ENCODE data around the gene CDH23.

CDH23 gene

DNA sequence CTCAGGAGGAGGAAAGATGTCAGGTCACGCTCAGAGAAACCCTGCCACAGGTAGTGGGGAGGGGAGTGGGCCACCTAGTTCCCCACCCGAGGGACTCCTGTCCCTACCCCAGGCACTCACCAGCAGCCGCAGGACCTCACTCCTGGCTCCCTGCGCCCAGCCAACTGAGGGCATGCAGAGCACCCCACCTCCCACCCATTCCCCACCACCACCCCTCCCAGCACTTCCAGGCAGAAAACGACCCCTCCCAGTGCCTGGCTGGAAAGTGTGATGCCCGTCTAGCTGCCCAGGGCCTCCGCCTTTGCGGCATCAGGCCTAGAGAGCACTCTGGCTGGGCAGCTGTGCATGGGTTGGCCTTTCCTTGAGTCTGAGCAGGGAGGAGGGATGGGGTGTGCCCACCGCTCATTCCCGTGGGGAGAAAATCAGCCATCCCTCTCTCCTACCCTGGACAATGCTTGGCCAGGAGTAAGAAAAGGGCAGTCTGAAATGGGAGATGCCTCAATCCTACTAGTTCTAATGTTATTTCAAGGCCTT is 321.5 kb downstream of the CDH23 start:
- Histone ChIP-seq H3K27ac (ENCODE audit: low read depth, low read length) (no peak overlapping the region), H3K27me3 (ENCODE audit: control insufficient read depth in 1 of 2, insufficient read depth in 2 of 2, low read length in 2 of 2) (no peaks in the 10 kb centered on the region), H3K36me3 (ENCODE audit: control insufficient read depth in 1 of 2, insufficient read depth in 2 of 2, low read length in 2 of 2) (no peaks in the 10 kb centered on the region), H3K4me1 (ENCODE audit: control insufficient read depth in 1 of 2, insufficient read depth in 2 of 2, low read length in 2 of 2) (peaks cover 21 to 26% of the 10 kb centered on the region in 2 donors), H3K9ac (ENCODE audit: low read depth in 1 of 2, low read length in 2 of 2) (no peak overlapping the region), H3K4me3 (ENCODE audit: low read depth in 1 of 2, low read length in 2 of 2) (no peak overlapping the region), H3K9me3 (ENCODE audit: control insufficient read depth in 1 of 2, low read length in 2 of 2) (no peaks in the 10 kb centered on the region)

- H3K9ac ChIP-seq (ENCODE audit: low read depth in 1 of 2, low read length in 2 of 2) = no peak overlapping the region
- H3K27ac ChIP-seq (ENCODE audit: low read depth, low read length) = no peak overlapping the region
Observed at GRCh38 chr10:71719042-71719441, 322.3 kb downstream of the CDH23 start.

DNA sequence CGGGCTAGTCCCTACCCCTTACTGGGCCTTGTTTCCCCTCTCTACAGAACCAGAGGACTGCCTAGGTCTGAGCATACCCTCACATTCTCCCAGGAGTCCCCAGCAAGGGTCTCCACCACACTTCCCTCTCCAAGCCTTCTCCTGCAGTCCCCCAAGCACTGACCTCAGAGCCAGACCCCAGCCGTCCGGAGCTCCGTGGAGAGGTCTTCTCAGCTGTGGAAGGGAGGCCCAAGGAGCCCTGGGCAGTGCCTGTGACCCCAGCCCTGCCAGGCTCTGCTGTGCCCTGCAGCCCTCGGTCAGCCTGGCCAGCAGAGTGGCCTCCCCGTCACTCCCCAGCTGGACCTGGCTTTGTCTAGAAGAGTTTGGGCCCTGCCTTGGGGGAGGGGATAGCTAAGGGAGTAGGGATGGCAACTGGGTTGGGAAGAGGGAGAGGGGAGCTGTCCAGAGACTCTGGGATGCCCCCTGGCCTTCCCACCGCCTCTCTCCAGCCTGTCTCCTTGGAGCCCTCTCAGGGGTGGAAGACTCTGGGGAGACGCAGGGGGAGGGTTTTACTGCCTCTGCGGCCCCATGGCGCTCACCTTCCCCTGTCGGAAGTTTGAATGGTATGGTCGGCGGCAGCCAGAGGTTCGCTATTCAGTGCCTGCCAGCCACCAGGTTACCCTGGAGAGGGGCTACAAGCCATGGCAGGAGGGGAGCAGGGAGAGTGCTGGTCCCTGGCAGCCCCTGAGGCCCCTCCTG is 322.9 kb downstream of the CDH23 start, which contains the start of gene C10orf105:
Gene C10orf105 (minus strand): TSS at position 315 of the 738 bp plus-strand sequence. CDS start 3,441 bp downstream, outside the sequence.
- Histone ChIP-seq H3K27me3 (ENCODE audit: control insufficient read depth in 1 of 2, insufficient read depth in 2 of 2, low read length in 2 of 2) (no peaks in the 10 kb centered on the region), H3K9ac (ENCODE audit: low read depth in 1 of 2, low read length in 2 of 2) (no peak within 1 kb of the TSS), H3K9me3 (ENCODE audit: control insufficient read depth in 1 of 2, low read length in 2 of 2) (no peaks in the 10 kb centered on the region), H3K4me3 (ENCODE audit: low read depth in 1 of 2, low read length in 2 of 2) (no peak within 1 kb of the TSS), H3K4me1 (ENCODE audit: control insufficient read depth in 1 of 2, insufficient read depth in 2 of 2, low read length in 2 of 2) (peaks cover 7 to 12% of the 10 kb centered on the region in 2 donors), H3K27ac (ENCODE audit: low read depth, low read length) (no peak within 1 kb of the TSS), H3K36me3 (ENCODE audit: control insufficient read depth in 1 of 2, insufficient read depth in 2 of 2, low read length in 2 of 2) (no peaks in the 10 kb centered on the region)

More at GRCh38 chr10:71719042-71719441, 322.3 kb downstream of the CDH23 start:
- no peaks in the 10 kb centered on the region for H3K36me3 ChIP-seq (ENCODE audit: control insufficient read depth in 1 of 2, insufficient read depth in 2 of 2, low read length in 2 of 2)
- peaks cover 13 to 18% of the 10 kb centered on the region in 2 donors for H3K4me1 ChIP-seq (ENCODE audit: control insufficient read depth in 1 of 2, insufficient read depth in 2 of 2, low read length in 2 of 2)
- no peak overlapping the region for H3K4me3 ChIP-seq (ENCODE audit: low read depth in 1 of 2, low read length in 2 of 2)
- no peaks in the 10 kb centered on the region for H3K9me3 ChIP-seq (ENCODE audit: control insufficient read depth in 1 of 2, low read length in 2 of 2)
- H3K27me3 ChIP-seq (ENCODE audit: control insufficient read depth in 1 of 2, insufficient read depth in 2 of 2, low read length in 2 of 2) = no peaks in the 10 kb centered on the region

DNA sequence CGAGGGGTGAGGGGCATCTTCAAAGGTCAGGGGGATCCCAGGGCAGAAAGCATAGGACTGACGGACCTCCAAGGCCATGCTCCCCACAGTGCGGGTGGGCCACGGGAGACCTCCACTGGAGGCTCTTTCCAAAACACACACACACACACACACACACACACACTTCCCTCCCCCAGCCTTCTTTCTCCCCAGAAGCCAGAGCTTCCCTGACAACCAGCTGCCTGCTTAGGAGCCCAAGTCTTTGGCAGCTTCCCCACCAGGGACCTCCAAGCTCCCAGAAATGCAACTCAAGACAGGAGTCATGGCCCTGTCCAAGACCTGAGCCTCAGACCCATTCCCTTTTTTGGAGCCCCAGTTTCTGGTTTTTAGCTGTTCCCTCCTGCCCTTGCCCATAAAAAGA is 323.6 kb downstream of the CDH23 start:
- H3K27me3 ChIP-seq (ENCODE audit: control insufficient read depth in 1 of 2, insufficient read depth in 2 of 2, low read length in 2 of 2) = no peaks in the 10 kb centered on the region
- no peak overlapping the region for H3K9ac ChIP-seq (ENCODE audit: low read depth in 1 of 2, low read length in 2 of 2)
- peaks cover 2 to 6% of the 10 kb centered on the region in 2 donors for H3K4me1 ChIP-seq (ENCODE audit: control insufficient read depth in 1 of 2, insufficient read depth in 2 of 2, low read length in 2 of 2)
- no peaks in the 10 kb centered on the region for H3K9me3 ChIP-seq (ENCODE audit: control insufficient read depth in 1 of 2, low read length in 2 of 2)
- no peak overlapping the region for H3K27ac ChIP-seq (ENCODE audit: low read depth, low read length)
- H3K4me3 ChIP-seq (ENCODE audit: low read depth in 1 of 2, low read length in 2 of 2) = no peak overlapping the region
- no peaks in the 10 kb centered on the region for H3K36me3 ChIP-seq (ENCODE audit: control insufficient read depth in 1 of 2, insufficient read depth in 2 of 2, low read length in 2 of 2)

DNA sequence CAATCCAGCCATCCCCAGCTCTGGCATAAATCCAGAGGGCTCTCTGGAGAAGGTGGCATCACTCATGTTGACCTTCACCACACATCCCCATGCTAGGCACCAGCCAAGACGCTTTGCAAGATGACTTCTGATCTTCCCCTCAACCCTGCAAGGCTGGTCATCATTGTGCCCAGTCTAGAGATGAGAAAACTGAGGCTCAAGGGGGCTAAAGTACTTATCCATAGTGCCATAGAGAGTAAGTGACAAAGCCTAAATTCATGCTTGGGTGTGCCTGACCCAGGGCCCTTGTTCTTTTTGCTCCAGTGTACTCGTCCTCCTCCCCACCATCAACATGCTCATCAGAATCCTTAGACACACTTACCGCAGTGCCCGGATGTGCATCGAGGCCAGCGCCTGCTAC is 324.6 kb downstream of the CDH23 start:
- H3K4me1 ChIP-seq (ENCODE audit: control insufficient read depth in 1 of 2, insufficient read depth in 2 of 2, low read length in 2 of 2) = peaks cover 9 to 12% of the 10 kb centered on the region in 2 donors
- H3K27ac ChIP-seq (ENCODE audit: low read depth, low read length) = no peak overlapping the region
- H3K36me3 ChIP-seq (ENCODE audit: control insufficient read depth in 1 of 2, insufficient read depth in 2 of 2, low read length in 2 of 2) = no peaks in the 10 kb centered on the region
- H3K4me3 ChIP-seq (ENCODE audit: low read depth in 1 of 2, low read length in 2 of 2) = no peak overlapping the region
- no peaks in the 10 kb centered on the region for H3K9me3 ChIP-seq (ENCODE audit: control insufficient read depth in 1 of 2, low read length in 2 of 2)
- H3K9ac ChIP-seq (ENCODE audit: low read depth in 1 of 2, low read length in 2 of 2) = no peak overlapping the region
- no peaks in the 10 kb centered on the region for H3K27me3 ChIP-seq (ENCODE audit: control insufficient read depth in 1 of 2, insufficient read depth in 2 of 2, low read length in 2 of 2)

DNA sequence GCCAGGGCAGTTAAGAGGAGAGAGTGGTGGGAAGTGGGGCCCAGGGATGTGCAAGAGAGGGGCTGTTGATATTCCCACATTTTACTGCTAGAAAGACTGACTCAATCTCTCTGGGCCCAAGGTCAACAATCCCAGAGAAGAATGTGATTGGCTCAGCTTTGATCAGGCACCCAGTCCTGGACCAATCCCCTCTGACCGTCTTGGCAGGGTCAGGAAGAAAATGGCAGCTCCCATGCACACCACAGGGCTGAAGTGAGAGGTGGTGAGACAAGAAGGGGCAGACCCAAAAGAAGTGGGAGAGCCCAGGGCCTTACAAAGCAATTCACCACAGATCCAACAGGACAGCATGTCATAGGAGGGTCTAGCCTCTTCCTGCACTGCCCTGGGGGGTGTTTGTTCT is 326.1 kb downstream of the CDH23 start:
- H3K4me1 ChIP-seq (ENCODE audit: control insufficient read depth in 1 of 2, insufficient read depth in 2 of 2, low read length in 2 of 2) = peaks cover 24 to 27% of the 10 kb centered on the region in 2 donors
- no peaks in the 10 kb centered on the region for H3K27me3 ChIP-seq (ENCODE audit: control insufficient read depth in 1 of 2, insufficient read depth in 2 of 2, low read length in 2 of 2)
- H3K9ac ChIP-seq (ENCODE audit: low read depth in 1 of 2, low read length in 2 of 2) = no peak overlapping the region
- H3K9me3 ChIP-seq (ENCODE audit: control insufficient read depth in 1 of 2, low read length in 2 of 2) = no peaks in the 10 kb centered on the region
- H3K27ac ChIP-seq (ENCODE audit: low read depth, low read length) = no peak overlapping the region
- no peaks in the 10 kb centered on the region for H3K36me3 ChIP-seq (ENCODE audit: control insufficient read depth in 1 of 2, insufficient read depth in 2 of 2, low read length in 2 of 2)
- no peak overlapping the region for H3K4me3 ChIP-seq (ENCODE audit: low read depth in 1 of 2, low read length in 2 of 2)

DNA sequence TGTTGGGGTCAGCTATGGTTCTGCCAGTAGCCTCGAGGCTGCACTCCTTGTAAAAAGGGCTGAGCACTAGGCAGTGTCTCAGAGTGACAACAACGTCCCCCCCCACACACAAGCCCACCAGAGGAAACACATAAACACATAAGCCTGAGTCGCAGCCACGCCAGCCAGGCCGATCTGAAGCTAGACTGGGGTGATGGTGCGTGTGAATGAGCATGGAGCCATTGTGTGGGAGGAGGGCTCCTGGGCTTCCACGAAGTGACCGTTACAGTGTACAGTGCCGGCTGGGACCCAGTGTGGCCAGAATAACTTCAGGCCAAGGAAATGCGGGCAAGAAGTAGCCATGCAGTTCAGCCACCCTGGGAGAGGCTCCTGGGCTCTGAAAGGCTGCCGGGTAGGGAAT is 326.6 kb downstream of the CDH23 start:
- peaks cover 29 to 32% of the 10 kb centered on the region in 2 donors for H3K4me1 ChIP-seq (ENCODE audit: control insufficient read depth in 1 of 2, insufficient read depth in 2 of 2, low read length in 2 of 2)
- no peaks in the 10 kb centered on the region for H3K27me3 ChIP-seq (ENCODE audit: control insufficient read depth in 1 of 2, insufficient read depth in 2 of 2, low read length in 2 of 2)
- no peak overlapping the region for H3K9ac ChIP-seq (ENCODE audit: low read depth in 1 of 2, low read length in 2 of 2)
- H3K27ac ChIP-seq (ENCODE audit: low read depth, low read length) = no peak overlapping the region
- no peaks in the 10 kb centered on the region for H3K9me3 ChIP-seq (ENCODE audit: control insufficient read depth in 1 of 2, low read length in 2 of 2)
- no peaks in the 10 kb centered on the region for H3K36me3 ChIP-seq (ENCODE audit: control insufficient read depth in 1 of 2, insufficient read depth in 2 of 2, low read length in 2 of 2)
- H3K4me3 ChIP-seq (ENCODE audit: low read depth in 1 of 2, low read length in 2 of 2) = no peak overlapping the region

GRCh38 chr10:71724539-71724938 is 327.8 kb downstream of the CDH23 start:
- Histone ChIP-seq H3K36me3 (ENCODE audit: control insufficient read depth in 1 of 2, insufficient read depth in 2 of 2, low read length in 2 of 2) (no peaks in the 10 kb centered on the region), H3K4me1 (ENCODE audit: control insufficient read depth in 1 of 2, insufficient read depth in 2 of 2, low read length in 2 of 2) (peaks cover 41 to 44% of the 10 kb centered on the region in 2 donors), H3K27me3 (ENCODE audit: control insufficient read depth in 1 of 2, insufficient read depth in 2 of 2, low read length in 2 of 2) (no peaks in the 10 kb centered on the region), H3K9me3 (ENCODE audit: control insufficient read depth in 1 of 2, low read length in 2 of 2) (no peaks in the 10 kb centered on the region), H3K4me3 (ENCODE audit: low read depth in 1 of 2, low read length in 2 of 2) (no peak overlapping the region), H3K9ac (ENCODE audit: low read depth in 1 of 2, low read length in 2 of 2) (no peak overlapping the region), H3K27ac (ENCODE audit: low read depth, low read length) (no peak overlapping the region)

DNA sequence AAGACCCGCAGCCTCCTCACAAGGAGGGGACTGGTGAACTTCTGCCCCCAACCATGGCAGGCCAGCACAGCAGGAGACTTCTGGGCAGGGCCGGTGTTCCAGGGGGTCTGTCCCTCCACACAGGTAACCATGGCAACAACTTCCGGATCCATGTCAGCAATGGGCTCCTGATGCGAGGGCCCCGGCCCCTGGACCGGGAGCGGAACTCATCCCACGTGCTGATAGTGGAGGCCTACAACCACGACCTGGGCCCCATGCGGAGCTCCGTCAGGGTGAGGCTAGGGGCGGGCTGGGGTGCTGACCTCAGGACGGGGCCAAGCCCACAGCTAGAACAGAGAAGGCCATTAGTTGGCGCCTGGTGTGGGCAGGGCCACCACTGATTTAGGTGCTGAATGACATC is 328.5 kb downstream of the CDH23 start:
- H3K27ac ChIP-seq (ENCODE audit: low read depth, low read length) = no peak overlapping the region
- H3K4me3 ChIP-seq (ENCODE audit: low read depth in 1 of 2, low read length in 2 of 2) = no peak overlapping the region
- no peaks in the 10 kb centered on the region for H3K9me3 ChIP-seq (ENCODE audit: control insufficient read depth in 1 of 2, low read length in 2 of 2)
- H3K27me3 ChIP-seq (ENCODE audit: control insufficient read depth in 1 of 2, insufficient read depth in 2 of 2, low read length in 2 of 2) = no peaks in the 10 kb centered on the region
- H3K9ac ChIP-seq (ENCODE audit: low read depth in 1 of 2, low read length in 2 of 2) = peak overlapping the region in 1 of 2 donors; percentile 19
- H3K4me1 ChIP-seq (ENCODE audit: control insufficient read depth in 1 of 2, insufficient read depth in 2 of 2, low read length in 2 of 2) = peaks cover 44 to 47% of the 10 kb centered on the region in 2 donors
- H3K36me3 ChIP-seq (ENCODE audit: control insufficient read depth in 1 of 2, insufficient read depth in 2 of 2, low read length in 2 of 2) = no peaks in the 10 kb centered on the region

- peak overlapping the region; percentile 16 for H3K27ac ChIP-seq (ENCODE audit: low read depth, low read length)
- peak overlapping the region in 1 of 2 donors; percentile 19 for H3K9ac ChIP-seq (ENCODE audit: low read depth in 1 of 2, low read length in 2 of 2)
- H3K9me3 ChIP-seq (ENCODE audit: control insufficient read depth in 1 of 2, low read length in 2 of 2) = no peaks in the 10 kb centered on the region
- H3K4me1 ChIP-seq (ENCODE audit: control insufficient read depth in 1 of 2, insufficient read depth in 2 of 2, low read length in 2 of 2) = peaks cover 49 to 51% of the 10 kb centered on the region in 2 donors
- no peaks in the 10 kb centered on the region for H3K36me3 ChIP-seq (ENCODE audit: control insufficient read depth in 1 of 2, insufficient read depth in 2 of 2, low read length in 2 of 2)
- H3K4me3 ChIP-seq (ENCODE audit: low read depth in 1 of 2, low read length in 2 of 2) = peak overlapping the region in 1 of 2 donors; percentile 1
- H3K27me3 ChIP-seq (ENCODE audit: control insufficient read depth in 1 of 2, insufficient read depth in 2 of 2, low read length in 2 of 2) = no peaks in the 10 kb centered on the region
Observed at GRCh38 chr10:71725998-71726579, 329.4 kb downstream of the CDH23 start.
